KOPT-K1 (cell line): Measurements from ENCODE around the gene RNGTT.

Experiments
- H3K27ac ChIP-seq: fragments of 200-600 bp; sonication (generic); 2 replicates; pipeline ENCODE4 v1.5.1; 2016; ENCODE audit warnings: antibody characterized with exemption, mild to moderate bottlenecking, low read depth, low read length; ENCODE audit not compliant: poor library complexity, severe bottlenecking
- H3K36me3 ChIP-seq: fragments of 200-600 bp; sonication (generic); 2 replicates; pipeline ENCODE4 v1.5.1; 2017; ENCODE audit warnings: antibody characterized with exemption, mild to moderate bottlenecking, low read length, moderate library complexity; ENCODE audit not compliant: insufficient read depth
- H3K9me3 ChIP-seq: fragments of 200-600 bp; sonication (generic); 2 replicates; pipeline ENCODE4 v1.5.1; 2017; ENCODE audit warnings: antibody characterized with exemption, low read length, mild to moderate bottlenecking; ENCODE audit not compliant: insufficient read depth, poor library complexity, severe bottlenecking

Gene RNGTT

GRCh38 chr6:88869263-88870020, 94.0 kb downstream of the RNGTT start:
- H3K27ac ChIP-seq = no peak overlapping the region
- H3K36me3 ChIP-seq = peaks cover 16% of the 10 kb centered on the region
- no peaks in the 10 kb centered on the region for H3K9me3 ChIP-seq

- H3K9me3 ChIP-seq = no peaks in the 10 kb centered on the region
- H3K27ac ChIP-seq = no peak overlapping the region
Measured at GRCh38 chr6:88867841-88868731, 95.3 kb downstream of the RNGTT start.

GRCh38 chr6:88866856-88867255, 96.6 kb downstream of the RNGTT start:
- H3K27ac ChIP-seq = no peak overlapping the region

More at GRCh38 chr6:88867841-88868731, 95.3 kb downstream of the RNGTT start:
- H3K36me3 ChIP-seq = peaks cover 13% of the 10 kb centered on the region

DNA sequence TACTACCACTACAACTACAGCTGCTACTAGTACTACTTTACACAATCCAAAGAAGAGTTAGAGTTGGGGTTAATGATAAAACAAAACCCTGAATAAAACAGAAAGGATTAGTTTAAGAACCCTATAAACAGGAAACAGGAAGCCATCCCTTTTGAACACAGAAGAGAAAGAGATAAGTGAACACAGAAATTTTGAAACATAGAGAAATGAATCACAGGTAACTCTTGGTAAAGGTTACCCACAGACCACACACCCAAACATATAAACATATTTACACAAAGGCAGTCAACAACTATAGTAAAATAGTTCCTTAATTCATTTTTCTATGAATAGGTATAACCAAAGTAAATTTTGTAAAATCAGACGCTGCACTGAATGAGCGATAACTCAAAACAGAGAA, 98.1 kb downstream of the RNGTT start:
- H3K27ac ChIP-seq = no peak overlapping the region
- H3K9me3 ChIP-seq = no peaks in the 10 kb centered on the region
- H3K36me3 ChIP-seq = peaks cover 11% of the 10 kb centered on the region

More at GRCh38 chr6:88866856-88867255, 96.6 kb downstream of the RNGTT start:
- Histone ChIP-seq H3K36me3 (peaks cover 9% of the 10 kb centered on the region), H3K9me3 (no peaks in the 10 kb centered on the region)

- H3K27ac ChIP-seq = no peak overlapping the region
- peaks cover 14% of the 10 kb centered on the region for H3K36me3 ChIP-seq
- no peaks in the 10 kb centered on the region for H3K9me3 ChIP-seq
Measured at GRCh38 chr6:88864359-88865054, 98.9 kb downstream of the RNGTT start.

- Histone ChIP-seq H3K36me3 (peaks cover 14% of the 10 kb centered on the region), H3K27ac (no peak overlapping the region)
Measured at GRCh38 chr6:88860310-88860709, 103.1 kb downstream of the RNGTT start.

DNA sequence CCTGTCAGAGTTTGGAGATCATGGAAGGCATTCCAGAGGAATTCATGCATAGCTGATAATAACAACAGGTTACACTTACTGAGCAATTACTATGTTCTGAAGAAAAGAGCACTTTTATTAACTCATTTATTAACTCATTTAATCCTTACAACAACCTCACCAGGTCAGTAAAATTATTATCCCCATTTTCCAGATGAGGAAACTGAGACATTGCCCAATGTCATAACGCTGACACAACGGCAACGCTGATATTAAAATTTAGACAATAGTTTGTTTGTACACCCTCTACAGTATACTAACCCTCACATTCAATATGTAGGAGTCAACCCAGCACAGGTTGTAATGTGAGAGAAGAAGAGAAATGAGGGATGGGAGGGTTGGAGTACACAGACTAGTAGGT, 105.0 kb downstream of the RNGTT start:
- H3K36me3 ChIP-seq = peaks cover 18% of the 10 kb centered on the region

More at GRCh38 chr6:88860310-88860709, 103.1 kb downstream of the RNGTT start:
- no peaks in the 10 kb centered on the region for H3K9me3 ChIP-seq

DNA sequence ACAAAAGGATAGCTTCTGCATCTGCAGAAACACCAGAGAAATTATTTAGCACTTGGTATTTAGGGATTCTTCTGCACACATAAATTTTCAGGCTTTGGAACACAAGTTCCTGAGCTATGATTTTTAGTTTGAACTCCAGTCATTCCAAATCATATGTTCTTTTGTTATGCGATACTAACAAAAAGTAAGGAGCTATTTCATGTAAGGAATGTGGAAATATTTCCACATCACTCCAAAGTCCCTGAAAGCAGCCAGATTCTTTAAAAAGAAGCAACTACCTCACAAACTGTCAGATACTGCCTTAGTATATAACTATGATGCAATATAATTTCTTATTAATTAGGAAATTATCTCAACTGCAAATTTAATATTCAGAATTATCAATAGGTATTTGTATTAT, 106.9 kb downstream of the RNGTT start:
- peaks cover 12% of the 10 kb centered on the region; the same call in 1 of the 2 replicates for H3K36me3 ChIP-seq
- no peaks in the 10 kb centered on the region for H3K9me3 ChIP-seq

More for the DNA sequence above, 105.0 kb downstream of the RNGTT start:
- Histone ChIP-seq H3K9me3 (no peaks in the 10 kb centered on the region), H3K27ac (no peak overlapping the region)

DNA sequence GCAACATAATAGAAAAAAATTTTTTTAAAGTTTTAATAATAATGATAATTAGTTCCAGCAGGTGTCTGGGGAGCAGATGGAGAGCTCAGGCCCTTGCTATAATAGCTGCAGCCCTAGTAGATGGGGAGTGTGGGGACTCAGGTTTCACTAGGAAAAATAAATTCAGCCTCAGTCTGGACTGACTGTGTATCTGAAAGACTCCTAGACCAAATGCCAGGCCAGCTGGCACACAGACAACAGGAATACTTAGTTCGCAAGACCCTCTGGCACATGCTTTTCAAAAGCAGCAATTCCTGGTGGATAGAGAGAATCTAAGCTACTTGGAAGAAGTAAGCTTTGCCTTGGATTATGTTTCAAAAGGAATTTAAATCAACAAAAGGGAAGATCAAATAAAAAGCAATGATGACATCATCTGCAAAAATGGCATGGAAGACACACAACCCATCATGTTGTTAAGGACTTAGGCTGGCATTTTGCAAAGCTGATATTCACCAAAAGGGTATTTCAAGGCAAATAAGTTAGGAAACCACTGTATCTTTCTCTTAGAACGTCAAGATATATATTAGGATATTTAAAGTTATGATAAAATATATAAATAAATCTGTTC, 107.8 kb downstream of the RNGTT start:
- H3K36me3 ChIP-seq = peaks cover 12% of the 10 kb centered on the region; the same call in 1 of the 2 replicates
- no peaks in the 10 kb centered on the region for H3K9me3 ChIP-seq
- no peak overlapping the region for H3K27ac ChIP-seq

More for the DNA sequence above, 106.9 kb downstream of the RNGTT start:
- H3K27ac ChIP-seq = no peak overlapping the region

DNA sequence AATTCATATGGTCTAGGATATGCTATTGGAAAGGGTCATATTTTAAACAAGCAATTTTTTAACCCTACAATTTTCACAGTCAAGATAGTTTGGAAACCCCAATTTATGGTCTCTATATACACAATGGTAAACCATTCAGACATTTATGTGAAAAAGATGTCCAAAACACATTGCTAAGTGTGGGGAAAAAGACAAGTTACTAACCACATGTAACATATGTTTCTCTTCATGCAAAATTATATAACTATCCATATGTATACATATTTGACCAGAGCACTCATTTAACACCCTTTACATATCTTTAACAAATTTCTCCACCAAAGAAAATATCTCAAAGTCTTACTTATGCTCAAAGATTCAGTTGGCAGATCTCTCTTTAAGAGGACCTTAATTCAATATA, 110.6 kb downstream of the RNGTT start:
- Histone ChIP-seq H3K27ac (no peak overlapping the region), H3K36me3 (peaks cover 12% of the 10 kb centered on the region; the same call in 1 of the 2 replicates), H3K9me3 (no peaks in the 10 kb centered on the region)

- Histone ChIP-seq H3K36me3 (peaks cover 12% of the 10 kb centered on the region), H3K27ac (no peak overlapping the region), H3K9me3 (no peaks in the 10 kb centered on the region)
Measured at GRCh38 chr6:88852000-88852399, 111.4 kb downstream of the RNGTT start.

GRCh38 chr6:88848870-88849269, 114.5 kb downstream of the RNGTT start:
- Histone ChIP-seq H3K9me3 (no peaks in the 10 kb centered on the region), H3K27ac (no peak overlapping the region), H3K36me3 (peaks cover 24% of the 10 kb centered on the region)

GRCh38 chr6:88843040-88843439, 120.4 kb downstream of the RNGTT start:
- Histone ChIP-seq H3K36me3 (peaks cover 40% of the 10 kb centered on the region), H3K27ac (no peak overlapping the region), H3K9me3 (no peaks in the 10 kb centered on the region)

DNA sequence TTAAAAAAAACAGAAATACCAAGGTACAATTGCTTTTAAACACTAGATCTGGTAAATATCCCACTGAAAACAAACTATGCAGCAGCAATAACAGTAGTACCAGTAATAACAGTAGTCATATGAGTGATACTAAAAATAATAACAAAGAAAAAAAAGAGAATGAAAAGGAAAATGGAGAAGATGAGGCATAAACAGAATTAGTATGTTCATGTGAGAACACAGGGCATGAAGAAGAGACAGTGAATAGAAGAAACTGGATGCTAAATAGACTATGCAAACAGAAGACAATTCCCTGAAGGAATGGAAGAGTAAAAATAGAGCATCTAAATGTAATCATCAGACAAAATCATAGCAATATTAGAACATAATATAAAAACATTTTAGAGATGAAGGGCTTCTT, 121.1 kb downstream of the RNGTT start:
- peaks cover 41% of the 10 kb centered on the region for H3K36me3 ChIP-seq
- H3K27ac ChIP-seq = no peak overlapping the region
- no peaks in the 10 kb centered on the region for H3K9me3 ChIP-seq
